GM18499 (cell line): ENCODE data around the gene POLA2.
A peak's percentile ranks its signal among the peaks of the same experiment; 100 is the strongest.

Experiments used
- ATAC-seq: cut with Tn5 transposase; IDR thresholded peaks from one replicate; pipeline ENCODE4 v1.9.1; 2021; ENCODE audit warnings: moderate number of reproducible peaks; ENCODE audit not compliant: insufficient read depth, unreplicated experiment

POLA2 gene, protein sequence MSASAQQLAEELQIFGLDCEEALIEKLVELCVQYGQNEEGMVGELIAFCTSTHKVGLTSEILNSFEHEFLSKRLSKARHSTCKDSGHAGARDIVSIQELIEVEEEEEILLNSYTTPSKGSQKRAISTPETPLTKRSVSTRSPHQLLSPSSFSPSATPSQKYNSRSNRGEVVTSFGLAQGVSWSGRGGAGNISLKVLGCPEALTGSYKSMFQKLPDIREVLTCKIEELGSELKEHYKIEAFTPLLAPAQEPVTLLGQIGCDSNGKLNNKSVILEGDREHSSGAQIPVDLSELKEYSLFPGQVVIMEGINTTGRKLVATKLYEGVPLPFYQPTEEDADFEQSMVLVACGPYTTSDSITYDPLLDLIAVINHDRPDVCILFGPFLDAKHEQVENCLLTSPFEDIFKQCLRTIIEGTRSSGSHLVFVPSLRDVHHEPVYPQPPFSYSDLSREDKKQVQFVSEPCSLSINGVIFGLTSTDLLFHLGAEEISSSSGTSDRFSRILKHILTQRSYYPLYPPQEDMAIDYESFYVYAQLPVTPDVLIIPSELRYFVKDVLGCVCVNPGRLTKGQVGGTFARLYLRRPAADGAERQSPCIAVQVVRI

DNA sequence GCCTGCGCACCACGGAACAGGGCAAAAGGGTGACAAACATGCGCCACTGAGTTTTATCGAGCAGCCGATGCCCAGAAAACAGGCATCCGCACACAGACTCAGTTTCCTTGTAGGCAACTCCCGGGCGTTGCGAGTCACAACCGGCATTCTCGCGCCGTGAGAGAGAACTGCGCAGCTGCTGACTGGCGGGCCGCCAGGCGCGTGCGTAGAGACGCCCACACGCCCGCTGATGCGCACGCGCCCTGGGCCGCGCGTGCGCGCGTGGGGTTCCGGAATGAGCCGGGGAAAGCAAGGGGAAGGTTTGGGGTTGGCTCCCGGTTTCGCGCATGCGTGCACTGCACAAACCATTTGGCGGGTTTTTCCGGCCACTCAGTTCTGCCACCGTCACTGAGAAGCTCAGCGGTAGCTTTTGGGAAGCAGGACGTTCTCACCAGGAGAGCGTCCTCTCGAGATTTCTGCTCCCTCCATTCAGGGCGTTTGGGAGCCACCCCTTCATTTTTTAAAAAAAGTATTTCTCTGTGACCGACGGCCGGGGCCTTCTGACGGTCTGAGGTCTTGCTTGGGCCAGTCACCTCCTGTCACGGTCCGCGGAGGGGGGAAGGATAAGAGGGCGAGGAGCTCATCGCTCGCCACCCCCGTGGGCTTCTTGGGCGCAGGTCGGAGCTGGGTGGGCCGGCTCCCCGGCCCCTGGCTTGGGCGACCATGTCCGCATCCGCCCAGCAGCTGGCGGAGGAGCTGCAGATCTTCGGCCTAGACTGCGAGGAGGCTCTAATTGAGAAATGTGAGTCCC, at the start of gene POLA2:
TSS of gene POLA2 (plus strand) at position 372 of the 790 bp plus-strand sequence. CDS start at position 703, 331 bp downstream.
- peak; percentile 43 for ATAC-seq

DNA sequence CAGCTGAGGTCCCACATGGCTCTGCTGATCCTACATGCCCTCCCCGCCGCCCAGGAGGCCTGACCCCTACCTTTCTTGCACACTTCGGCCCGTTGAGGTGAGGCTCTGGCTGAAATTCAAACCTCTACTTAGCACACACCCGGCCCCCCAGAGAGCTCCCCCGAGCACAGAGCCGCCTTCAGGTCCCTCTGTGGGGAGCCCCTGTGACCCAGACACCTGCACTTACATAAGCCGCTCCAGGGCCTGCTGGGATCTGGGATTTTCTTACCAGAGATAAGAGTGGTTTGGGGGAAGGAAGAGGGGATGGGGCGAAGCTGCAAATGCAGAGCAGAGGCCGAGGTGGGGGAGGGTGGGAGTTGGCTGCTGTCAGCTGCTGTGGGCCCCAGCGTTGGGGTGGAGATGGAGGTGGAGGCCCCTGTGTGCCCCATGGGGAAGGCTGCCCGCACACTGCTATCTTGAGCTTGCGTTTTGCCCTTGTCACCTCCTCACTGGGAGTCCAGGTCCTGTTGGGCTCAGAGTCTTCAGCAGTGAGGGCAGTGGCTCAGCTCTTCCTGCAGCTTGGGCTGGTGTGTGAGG, 49.4 kb upstream of the POLA2 start:
- no peak for ATAC-seq

GRCh38 chr11:65213322-65214211, 48.2 kb upstream of the POLA2 start:
- no peak for ATAC-seq

GRCh38 chr11:65214212-65214845, 47.4 kb upstream of the POLA2 start:
- no peak for ATAC-seq

- no peak for ATAC-seq
These were observed 46.2 kb upstream of the POLA2 start for GRCh38 chr11:65215441-65216076.

GRCh38 chr11:65216830-65217229, 44.9 kb upstream of the POLA2 start:
- no peak for ATAC-seq

DNA sequence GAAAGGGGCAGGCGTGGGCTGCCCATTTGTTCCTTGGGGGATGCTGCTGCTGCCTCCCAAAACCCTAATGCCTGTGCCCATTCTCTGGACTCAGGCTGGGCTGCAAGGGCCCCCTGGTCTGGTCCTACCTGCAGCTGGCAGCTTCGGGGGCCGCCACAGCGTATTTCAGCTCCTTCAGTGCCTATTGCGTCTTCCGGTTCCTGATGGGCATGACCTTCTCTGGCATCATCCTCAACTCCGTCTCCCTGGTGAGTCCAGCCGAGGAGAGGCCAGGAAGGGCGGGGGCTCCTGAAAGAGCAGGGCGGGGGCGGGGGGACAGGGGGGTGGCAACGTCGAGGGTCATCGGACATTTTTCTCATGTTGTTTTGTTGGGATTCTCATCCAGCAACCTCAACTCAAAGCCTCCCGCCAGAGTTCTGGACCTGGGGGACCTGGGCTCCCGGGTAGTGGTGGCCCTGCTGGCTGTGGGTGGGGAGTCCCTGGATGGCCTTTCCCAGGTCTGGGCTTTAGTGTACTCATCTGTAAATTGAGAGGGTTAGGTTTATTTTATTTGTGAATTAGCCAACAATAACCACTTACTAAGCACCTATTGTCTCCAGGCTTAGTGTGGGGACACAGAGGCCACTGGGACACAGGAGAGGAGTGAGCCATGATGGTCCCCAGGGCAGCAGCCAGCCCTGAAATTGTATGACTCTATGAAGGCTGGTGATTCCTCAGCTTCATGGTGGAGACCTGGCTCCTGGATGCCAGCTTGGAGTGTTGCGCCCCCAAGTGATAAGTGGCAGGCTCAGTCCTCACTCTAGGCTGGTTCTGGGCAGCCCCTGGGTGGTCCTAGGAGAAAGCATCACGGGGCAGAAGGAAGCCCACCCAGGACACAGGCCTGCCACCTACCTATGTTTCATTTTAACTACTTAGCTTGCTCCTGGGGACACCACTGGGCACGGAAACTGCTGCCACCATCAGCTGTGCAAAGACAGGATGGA, 44.0 kb upstream of the POLA2 start:
- ATAC-seq, result no peak

DNA sequence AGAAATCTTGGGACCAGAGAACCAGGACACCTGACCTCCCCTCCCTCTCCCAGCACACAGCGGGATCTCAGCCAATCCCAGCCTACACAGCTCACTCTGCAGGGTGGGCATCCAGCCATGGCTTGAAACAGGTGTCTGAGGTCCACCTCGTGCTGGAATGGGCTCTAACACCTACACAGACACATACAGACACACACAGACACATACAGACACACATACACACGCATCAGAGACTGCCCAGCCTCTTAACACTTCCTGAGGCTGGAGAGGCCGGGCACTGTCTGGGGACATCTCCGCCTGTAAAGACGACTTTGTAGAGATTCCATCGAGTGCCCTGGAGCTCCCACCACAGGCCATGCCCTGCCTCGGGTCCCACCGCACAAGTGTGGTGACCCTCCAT, 43.3 kb upstream of the POLA2 start:
- ATAC-seq, result no peak

DNA sequence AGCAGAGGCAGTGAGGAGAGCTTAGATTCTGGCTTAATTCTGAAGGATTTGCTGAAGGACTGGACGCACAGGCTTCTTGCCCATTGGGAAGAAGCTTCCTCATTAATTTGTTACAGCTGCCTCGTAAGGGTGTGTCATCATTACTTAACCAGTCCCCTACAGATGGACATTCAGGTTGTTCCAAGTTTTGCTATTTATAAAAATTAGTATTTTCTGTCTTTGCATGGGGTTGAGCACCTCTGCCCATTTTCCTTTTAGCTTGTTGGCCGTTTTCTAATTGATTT, 41.9 kb upstream of the POLA2 start:
- no peak for ATAC-seq

GRCh38 chr11:65221026-65221425, 40.7 kb upstream of the POLA2 start:
- no peak for ATAC-seq

GRCh38 chr11:65223011-65223410, 38.8 kb upstream of the POLA2 start:
- ATAC-seq, result no peak

- ATAC-seq, result no peak
These were observed 36.9 kb upstream of the POLA2 start for GRCh38 chr11:65224930-65225278.

DNA sequence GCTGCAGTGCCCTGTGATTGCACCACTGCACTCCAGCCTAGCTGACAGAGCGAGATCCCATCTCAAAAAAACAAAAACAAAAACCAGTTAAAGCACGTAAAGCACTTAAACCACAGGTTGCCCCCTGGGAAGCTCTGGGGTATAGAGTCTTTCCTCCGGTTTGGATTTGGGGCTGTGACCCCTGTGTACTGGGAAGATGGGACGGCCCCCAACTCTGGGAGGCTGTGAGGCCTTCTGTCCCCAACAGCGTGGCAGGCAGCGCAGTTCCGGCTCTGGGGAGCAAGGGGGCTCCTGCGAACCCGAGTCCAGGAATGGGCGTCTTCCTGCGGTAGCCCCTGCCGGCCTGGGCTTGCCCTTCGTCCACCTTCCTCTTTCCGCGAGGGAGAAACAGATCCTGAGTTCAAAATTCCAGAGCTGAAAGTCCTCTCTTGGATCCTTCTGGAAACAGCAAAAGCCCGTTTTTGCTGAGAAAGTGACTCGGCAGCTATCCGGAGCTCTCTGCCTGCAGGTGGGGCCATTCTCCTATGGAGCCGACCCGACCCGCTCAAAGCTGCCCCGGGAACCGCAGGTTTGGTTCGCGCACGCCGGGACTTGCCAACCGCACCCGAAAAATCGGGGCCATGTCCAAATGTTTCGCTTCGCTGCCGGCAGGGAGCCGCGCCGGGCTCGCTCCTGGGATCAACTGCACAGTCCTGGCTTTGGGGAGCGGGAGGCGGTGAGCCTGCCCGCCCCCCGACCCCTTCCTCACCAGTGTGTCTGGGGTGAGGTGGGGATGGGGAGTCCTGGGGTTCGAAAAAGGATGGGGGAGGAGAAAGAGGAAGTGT, 36.3 kb upstream of the POLA2 start:
- ATAC-seq, result no peak

- ATAC-seq, result no peak
These were observed 35.7 kb upstream of the POLA2 start for GRCh38 chr11:65226103-65226442.

GRCh38 chr11:65227879-65228278, 33.9 kb upstream of the POLA2 start:
- ATAC-seq, result no peak

DNA sequence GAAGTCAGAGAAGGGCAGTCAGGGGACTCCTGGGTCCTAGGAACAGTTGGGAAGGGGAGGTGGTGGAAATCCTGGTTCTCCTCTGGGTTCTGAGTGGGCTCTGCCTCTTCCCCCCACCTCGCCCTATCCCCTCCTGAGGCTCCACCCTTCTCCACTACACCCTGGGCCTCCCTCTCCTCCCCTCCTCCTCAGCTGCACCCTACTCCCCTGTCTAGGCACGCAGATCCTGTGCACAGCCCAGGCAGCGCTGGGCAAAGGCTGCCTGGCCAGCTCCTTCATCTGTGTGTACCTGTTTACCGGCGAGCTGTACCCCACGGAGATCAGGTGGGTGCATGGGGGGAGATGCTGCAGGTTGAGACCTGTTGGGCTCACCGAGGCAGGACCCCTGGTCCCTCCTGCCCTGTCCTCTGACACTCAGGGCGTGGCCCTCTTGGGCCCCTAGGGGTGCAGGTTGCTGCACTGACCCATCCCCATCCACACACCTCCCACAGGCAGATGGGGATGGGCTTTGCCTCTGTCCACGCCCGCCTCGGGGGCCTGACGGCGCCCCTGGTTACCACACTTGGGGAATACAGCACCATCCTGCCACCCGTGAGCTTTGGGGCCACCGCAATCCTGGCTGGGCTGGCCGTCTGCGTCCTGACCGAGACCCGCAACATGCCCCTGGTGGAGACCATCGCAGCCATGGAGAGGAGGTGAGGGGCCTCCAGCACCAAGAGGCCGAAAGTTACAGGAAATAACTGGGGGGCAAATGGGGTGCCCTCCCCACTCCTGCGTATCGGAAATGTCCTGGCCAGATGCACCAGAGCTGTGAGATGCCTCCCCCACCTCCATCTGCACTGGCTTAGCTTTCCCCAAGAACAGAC, 25.3 kb upstream of the POLA2 start:
- ATAC-seq, result no peak
